PFSK-1 (cell line): ENCODE data around the gene WDR86.

Experiments used
- FOXP2 ChIP-seq: optimal IDR thresholded peaks from 2 replicates; pipeline ENCODE3; 2011; ENCODE audit warnings: borderline replicate concordance, control low read depth, inconsistent platforms; ENCODE audit not compliant: insufficient read depth; ENCODE audit errors: extremely low read length, extremely low read depth
- POLR2AphosphoS5 ChIP-seq: IDR thresholded peaks from 2 replicates; pipeline ENCODE4 v1.6.1; 2012; ENCODE audit warnings: low read depth, mild to moderate bottlenecking, control low read depth, low read length, moderate library complexity
- REST ChIP-seq, 2 experiments: IDR thresholded peaks; 2 replicates each; pipeline versions ENCODE4 v1.6.1 to v1.8.0; 2011 to 2012; ENCODE audit warnings: low read depth in 2 of 2, low read length in 2 of 2, control low read depth in 1 of 2, inconsistent platforms in 1 of 2, mild to moderate bottlenecking in 1 of 2, moderate library complexity in 1 of 2; ENCODE audit not compliant: insufficient read depth in 1 of 2
- SIN3A ChIP-seq: IDR thresholded peaks from 2 replicates; pipeline ENCODE4 v1.6.1; 2012; ENCODE audit warnings: mild to moderate bottlenecking, low read length, moderate library complexity, borderline replicate concordance; ENCODE audit not compliant: insufficient read depth
- TAF1 ChIP-seq: IDR thresholded peaks from 2 replicates; pipeline ENCODE4 v1.6.1; 2012; ENCODE audit warnings: low read length, control low read depth, borderline replicate concordance; ENCODE audit not compliant: insufficient read depth

WDR86 gene

GRCh38 chr7:151431281-151431767 is 21.5 kb upstream of the WDR86 start:
- TF ChIP-seq FOXP2 (no peak), POLR2AphosphoS5 (no peak), SIN3A (no peak), REST (IDR thresholded peaks at IDR 0.05; ENCODE audit: insufficient read depth in 1 of 2, low read depth in 2 of 2, low read length in 2 of 2) (no peak)

- no peak for TF ChIP-seq SIN3A
Observed at GRCh38 chr7:151430391-151431205, 20.8 kb upstream of the WDR86 start.

DNA sequence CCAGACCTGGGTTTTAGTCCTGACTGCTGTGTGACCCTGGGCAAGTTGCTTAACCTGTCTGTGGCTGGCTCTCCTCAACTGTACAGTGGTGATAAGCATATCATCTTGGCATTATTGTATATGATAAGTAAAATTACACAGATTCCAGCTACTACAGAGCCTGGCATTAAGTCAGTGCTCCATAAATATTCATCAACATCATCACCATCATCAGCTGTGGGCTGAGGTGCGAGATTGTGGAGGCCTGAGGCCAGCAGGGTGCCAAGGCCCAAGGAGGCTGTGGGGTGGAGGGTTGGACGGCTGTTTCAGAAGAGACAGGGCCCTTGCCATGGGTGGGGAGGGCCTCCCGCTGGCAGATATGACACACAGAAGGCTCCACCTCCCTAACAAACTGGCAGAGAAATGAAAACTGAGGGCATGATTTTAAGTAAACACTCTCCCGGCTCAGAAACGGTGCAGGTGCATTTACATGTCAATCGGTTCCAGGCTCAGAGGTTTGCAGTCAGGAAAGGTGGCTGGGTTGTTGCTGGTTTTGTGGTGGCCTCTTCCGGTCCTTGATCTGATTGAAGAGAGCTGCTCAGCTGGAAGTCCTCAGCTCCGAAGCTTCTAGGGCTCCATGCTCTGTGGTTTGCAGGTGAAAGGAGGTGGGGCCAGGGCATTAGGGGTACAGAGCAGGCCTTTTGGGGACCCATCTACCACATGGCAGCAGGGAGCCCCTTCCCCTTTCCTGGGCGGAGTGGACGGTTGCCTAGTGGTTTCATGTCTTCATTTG is 19.9 kb upstream of the WDR86 start:
- TF ChIP-seq REST (IDR thresholded peaks at IDR 0.05; ENCODE audit: insufficient read depth in 1 of 2, low read depth in 2 of 2, low read length in 2 of 2) (no peak), FOXP2 (no peak), POLR2AphosphoS5 (no peak), TAF1 (no peak), SIN3A (no peak)

DNA sequence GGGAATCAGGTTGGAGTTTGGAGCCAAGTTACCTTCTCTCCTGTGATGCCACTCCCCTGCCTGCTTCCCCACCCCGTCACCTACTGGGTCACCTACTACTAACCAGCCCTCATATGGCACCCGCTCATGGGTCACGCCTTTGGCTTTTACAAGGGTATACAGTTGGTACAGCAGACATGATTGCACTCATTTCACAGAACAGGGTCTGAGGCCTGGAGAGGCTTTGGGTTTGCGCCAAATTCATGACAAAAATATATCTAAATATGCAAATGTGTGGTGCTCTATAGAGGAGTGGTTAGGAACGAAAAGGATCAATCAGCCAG is 19.4 kb upstream of the WDR86 start:
- no peak for TF ChIP-seq SIN3A
- no peak for TF ChIP-seq POLR2AphosphoS5
- TF ChIP-seq REST (IDR thresholded peaks at IDR 0.05; ENCODE audit: insufficient read depth in 1 of 2, low read depth in 2 of 2, low read length in 2 of 2) = no peak
- TF ChIP-seq FOXP2 = no peak

DNA sequence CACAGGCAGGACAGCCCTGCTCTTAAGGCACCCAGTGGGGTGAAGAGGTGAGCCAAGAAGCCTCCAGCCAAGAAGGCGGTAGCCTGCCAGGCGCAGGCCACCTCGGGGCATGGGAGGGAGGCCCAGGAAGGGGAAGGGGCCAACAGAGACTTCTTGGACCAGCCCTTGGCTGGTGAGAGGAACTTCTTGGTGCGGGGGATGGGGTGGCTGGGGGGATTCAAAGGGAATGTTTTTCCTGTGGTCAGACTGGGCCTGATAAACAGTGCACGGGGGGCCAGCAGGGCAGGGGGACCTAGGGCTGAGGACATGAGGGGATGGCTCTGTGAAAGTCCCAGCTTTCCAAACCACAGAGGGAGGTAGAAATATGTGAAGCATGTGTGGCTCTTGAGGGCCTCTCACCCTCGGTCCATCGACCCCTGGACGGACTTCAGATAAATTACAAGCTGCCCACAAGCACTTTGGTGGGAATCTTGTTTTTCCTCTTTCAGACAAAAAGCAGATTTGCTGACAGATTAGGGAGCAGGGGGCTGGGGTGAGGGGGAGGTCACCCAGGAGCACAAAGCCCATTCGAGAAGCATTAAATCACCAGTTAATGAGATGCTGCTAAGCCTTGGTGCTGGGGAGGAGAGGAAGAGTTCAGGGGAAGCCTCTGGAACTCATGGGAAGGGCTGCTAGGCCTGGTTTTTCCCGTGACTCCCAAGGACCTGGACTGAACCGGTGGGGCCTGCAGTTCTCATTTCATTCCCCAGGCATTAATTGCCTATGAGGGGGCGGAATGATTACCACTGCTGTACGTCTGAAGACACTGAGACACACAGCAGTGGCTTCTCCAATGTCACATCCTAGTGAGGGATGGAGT is 18.8 kb upstream of the WDR86 start:
- TF ChIP-seq TAF1 = no peak
- no peak for TF ChIP-seq REST (IDR thresholded peaks at IDR 0.05; ENCODE audit: insufficient read depth in 1 of 2, low read depth in 2 of 2, low read length in 2 of 2)
- TF ChIP-seq FOXP2 = no peak
